OCI-M1 (cell line): ENCODE data around the gene GPRC5B.
A peak's percentile ranks its signal among the peaks of the same experiment; 100 is the strongest.

Experiments used
- DNase-seq: peaks from one replicate; lab custom pipeline; 2025; lab: John Stamatoyannopoulos, UW

GPRC5B gene

DNA sequence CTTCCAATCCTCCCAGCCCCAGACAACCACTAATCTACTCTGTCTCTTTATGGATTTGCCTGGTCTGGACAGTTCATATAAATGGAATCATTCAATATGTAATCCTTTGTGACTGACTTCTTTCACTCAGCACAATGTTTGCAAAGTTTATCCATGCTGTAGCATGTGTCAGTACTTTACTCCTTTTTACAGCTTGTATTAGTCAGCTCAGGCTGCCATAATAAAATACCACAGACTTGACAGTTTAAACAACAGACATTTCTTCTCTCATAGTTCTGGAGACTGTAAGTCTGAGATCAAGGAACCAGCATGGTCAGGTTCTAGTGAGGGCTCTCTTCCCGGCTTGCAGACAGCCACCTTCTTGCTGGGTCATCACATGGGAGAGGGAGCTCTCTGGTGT is 41.3 kb downstream of the GPRC5B start:
- no peak for DNase-seq

DNA sequence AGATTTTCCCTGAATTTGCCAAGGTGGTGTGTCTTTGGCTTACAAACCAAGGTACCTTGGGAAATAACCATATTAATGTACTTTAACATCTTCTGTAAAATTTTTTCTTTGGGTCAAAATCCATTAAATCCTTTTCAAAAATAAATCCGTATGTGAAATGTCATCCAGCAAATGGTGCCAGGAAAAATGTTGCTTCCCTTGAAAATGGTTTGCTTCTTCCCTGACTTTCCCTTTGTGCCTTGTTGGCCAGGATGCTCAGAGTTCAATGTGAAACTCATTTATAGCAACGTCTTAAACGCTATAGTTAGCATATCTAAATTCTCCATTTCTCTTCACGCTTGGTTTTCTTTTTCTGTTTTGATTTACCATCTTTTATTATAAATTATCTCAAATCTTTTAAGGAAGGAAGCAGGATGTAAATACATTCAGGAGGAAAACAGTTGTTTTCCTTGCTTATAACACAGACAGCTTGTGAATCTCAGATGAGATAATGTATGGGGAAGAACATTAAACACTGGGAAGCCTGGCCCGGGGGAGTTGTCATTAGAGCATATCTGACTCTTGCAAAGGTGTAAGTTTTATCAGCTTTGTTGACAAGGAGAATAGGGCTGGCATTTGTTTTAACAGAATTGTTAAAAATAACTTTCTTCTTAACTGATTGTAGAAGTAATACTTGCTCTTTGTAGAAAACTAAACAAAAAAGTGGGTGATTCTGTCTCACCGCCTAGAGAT is 42.1 kb downstream of the GPRC5B start:
- peak; percentile 35 for DNase-seq

GRCh38 chr16:19841184-19841583 is 43.5 kb downstream of the GPRC5B start:
- no peak for DNase-seq

DNA sequence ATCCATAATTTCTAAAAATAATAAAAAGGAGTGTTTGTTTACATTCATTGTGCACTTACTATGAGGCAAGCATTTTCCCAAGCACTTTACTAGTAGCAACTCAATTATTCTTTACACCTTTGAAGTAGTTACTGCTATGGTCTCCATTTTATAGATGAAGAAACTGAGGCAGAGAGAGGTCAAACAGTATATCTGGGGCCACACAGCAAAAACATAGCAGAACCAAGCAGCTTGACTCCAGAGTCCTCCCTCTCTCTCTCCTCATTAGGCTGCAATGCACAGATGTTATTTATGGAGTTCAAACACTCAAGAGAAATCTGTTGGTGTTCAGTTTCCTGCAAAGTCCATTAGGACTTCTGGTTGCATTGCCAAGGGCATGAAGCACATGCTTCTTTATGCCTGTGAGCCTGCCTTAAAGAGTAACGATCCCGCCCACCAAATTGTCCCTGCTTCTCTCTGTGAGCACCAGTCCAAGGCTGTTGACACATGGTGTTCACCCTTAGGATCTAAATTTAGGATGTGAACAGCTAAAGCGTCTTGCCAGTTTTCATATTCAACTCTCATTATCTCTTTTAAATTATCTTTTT is 44.0 kb downstream of the GPRC5B start:
- no peak for DNase-seq

GRCh38 chr16:19837984-19838707 is 46.5 kb downstream of the GPRC5B start:
- DNase-seq: no peak

GRCh38 chr16:19837331-19837980 is 47.2 kb downstream of the GPRC5B start:
- no peak for DNase-seq

DNA sequence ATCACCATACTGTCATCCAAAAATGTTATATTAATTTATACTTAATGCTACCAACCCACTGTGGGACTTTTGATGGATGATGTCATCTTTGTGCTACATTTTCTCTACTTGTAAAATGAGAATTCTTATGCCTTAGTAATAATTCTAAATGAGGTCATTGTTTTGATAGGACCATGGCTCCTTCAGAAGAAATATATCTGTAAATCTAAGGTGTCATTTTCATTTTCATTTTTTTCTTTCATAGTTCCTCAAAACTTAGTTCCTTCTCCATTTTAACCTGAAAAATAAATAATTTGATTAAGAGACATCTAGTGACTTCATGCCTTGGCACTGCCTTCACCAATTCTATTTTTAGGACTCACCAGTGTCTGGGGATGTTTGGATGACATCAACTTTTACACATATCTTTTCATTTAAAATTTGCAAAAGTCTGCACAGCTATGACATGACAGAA is 48.7 kb downstream of the GPRC5B start:
- no peak for DNase-seq

GRCh38 chr16:19835196-19835595 is 49.5 kb downstream of the GPRC5B start:
- no peak for DNase-seq

- DNase-seq: no peak
These were observed 51.1 kb downstream of the GPRC5B start for GRCh38 chr16:19833581-19833980.

DNA sequence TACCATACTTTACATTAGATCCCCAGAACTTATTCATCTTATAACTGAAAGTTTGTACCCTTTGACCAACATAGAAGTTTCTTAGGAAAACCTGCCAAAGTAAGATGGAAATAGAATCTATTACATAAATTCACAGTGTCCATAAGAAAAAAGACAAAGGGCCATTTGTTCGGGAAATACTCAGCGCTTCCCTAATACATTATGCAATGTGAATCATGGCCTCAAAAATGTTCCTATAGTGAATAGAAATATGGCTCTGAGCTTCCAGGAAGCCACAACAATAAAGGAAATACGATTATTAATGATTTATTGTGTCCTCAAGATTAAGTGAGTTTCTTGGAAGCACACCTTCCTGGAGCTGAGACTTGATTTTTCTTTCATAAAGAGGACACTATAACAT is 51.5 kb downstream of the GPRC5B start:
- no peak for DNase-seq

DNA sequence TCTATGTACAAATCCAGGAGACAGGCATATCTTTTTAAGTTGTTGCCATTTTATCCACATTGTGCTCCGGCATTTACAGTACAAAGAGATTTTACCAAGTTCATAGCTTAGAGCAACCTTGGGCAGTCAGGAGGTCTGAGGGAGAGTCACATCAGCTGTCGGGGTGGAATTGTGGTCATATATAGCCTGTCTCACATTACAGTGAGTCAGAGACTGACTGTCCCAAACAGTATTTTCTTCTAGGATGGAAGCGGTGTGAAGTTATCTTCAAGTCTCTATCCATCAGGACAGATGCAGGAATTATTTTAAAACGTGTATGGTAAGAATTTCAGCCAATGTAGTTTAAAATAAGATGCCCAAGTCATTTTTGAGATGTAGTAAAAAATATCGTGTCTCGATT is 53.0 kb downstream of the GPRC5B start:
- no peak for DNase-seq

- DNase-seq: no peak
These were observed 53.6 kb downstream of the GPRC5B start for GRCh38 chr16:19830902-19831560.

GRCh38 chr16:19829844-19830692 is 54.6 kb downstream of the GPRC5B start:
- DNase-seq: no peak

DNA sequence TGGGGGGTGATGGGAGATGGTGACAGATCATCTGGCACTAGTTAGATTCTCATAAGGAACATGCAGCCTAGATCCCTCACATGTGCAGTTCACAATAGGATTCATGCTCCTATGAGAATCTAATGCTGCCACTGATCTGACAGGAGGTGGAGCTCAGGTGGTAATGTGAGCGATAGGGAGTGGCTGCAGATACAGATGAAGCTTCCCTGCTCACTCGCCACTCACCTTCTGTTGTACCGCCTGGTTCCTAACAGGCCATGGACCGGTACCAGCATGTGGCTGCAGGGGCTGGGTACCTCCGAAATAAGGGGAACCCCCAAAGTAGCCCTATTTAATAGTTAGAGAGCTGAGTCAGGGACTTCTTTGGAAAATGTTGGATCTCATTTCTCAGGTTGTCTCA is 60.4 kb downstream of the GPRC5B start:
- no peak for DNase-seq

DNA sequence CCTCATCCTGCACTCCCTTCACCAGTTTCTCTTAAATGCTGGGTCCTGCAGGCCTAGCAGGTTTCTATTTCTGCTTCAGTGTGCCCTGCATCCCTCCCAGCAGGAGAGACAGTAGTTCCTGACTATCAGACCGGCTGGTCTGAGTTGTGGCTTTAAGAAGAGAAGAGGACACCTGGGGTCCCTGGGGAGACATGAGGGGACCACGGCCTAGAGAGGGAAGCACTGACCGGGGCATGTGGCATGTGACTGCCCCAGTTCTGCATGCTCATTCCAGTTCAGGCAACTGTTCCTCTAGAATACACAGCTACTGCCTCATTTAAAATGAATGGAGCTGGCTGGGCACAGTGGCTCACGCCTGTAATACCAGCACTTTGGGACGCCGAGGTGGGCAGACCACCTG is 61.3 kb downstream of the GPRC5B start:
- no peak for DNase-seq

DNA sequence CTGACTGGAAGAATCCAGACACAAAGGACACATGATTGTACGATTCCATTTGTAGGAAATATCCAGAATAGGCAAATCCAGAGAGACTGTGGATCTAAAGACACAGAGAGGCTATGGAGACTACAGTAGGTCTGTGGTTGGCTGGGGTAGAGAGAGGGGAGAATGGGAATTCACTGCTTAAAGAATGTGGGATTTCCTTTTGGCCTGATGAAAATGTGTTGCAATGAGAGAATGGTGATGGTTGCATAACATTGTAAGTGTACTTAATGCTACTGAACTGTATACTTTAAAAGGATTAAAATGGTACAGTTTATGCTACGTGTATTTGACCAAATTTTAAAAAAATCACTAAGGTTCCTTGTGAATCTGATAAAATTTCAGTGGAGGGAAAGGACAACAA is 62.1 kb downstream of the GPRC5B start:
- DNase-seq: no peak

GRCh38 chr16:19817875-19818274 is 66.8 kb downstream of the GPRC5B start:
- peak; percentile 6 for DNase-seq

GRCh38 chr16:19817122-19817521 is 67.5 kb downstream of the GPRC5B start:
- DNase-seq: no peak

DNA sequence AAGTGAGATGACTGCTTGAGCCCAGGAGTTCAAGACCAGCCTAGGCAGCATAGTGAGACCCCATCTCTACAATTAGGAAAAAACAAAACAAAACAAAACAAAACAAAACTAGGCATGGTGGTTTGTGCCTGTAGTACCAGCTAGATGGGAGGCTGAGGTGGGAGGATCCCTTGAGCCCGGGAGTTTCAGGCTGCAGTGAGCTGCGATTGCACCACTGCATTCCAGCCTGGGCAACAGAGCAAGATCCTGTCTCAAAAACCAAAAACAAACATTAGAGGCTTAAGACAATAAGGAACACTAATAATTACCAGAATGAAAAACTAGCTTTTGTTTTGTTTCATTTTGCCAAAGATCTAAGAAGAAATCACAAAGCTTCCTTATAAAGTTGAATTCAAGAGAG is 69.2 kb downstream of the GPRC5B start:
- DNase-seq: no peak

DNA sequence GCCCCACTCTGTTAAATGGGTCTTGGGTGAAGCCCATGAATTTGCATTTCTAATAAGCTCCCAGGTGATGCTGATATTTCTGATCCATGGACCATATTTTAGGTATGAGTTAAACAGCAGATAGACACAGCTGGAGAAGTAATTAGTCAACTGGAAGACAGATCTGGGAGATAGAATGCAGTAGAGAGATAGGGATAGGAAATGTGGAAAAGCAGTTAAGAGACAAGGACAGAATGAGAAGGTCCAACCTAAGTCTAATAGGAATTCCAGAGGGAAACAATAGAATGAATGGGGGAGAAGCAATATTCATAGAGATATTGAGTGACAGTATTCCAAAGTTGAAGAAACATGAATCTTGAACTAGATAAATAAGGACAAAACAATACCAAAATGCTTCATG is 71.7 kb downstream of the GPRC5B start:
- no peak for DNase-seq
